Heart right ventricle (tissue), 16 donors: ENCODE measurements around the gene LOX. TPM values are rescaled to one million over a fixed set of nuclear protein-coding genes. Genes with fewer than 3 reads are reported as not detected.

Source experiments
- ATAC-seq, 8 donors: fragments of 200-7000 bp; cut with Tn5 transposase; one replicate each; pipeline ENCODE4 v1.9.1; 2020; ENCODE audit warnings: mild to moderate bottlenecking in 8 of 8, moderate library complexity in 8 of 8, moderate number of reproducible peaks in 1 of 8
- DNase-seq, 2 donors: peaks; one replicate each; pipeline ENCODE4 v3.0.0-alpha.2; 2020
- H3K27ac ChIP-seq, 10 donors: fragments of 200-600 bp; sonication (generic) in 2 of 10; one replicate each; pipeline versions ENCODE4 v1.5.0 to v1.8.0; 2020 to 2022; ENCODE audit warnings: mild to moderate bottlenecking in 3 of 10
- H3K27me3 ChIP-seq, 7 donors: fragments of 200-600 bp; one replicate each; pipeline ENCODE4 v1.8.0; 2021 to 2022; ENCODE audit warnings: mild to moderate bottlenecking in 2 of 7
- H3K36me3 ChIP-seq, 9 donors: fragments of 200-600 bp; sonication (generic) in 1 of 9; one replicate each; pipeline versions ENCODE4 v1.5.0 to v1.8.0; 2020 to 2022; ENCODE audit warnings: mild to moderate bottlenecking in 2 of 9
- H3K4me1 ChIP-seq, 9 donors: fragments of 200-600 bp; sonication (generic) in 1 of 9; one replicate each; pipeline versions ENCODE4 v1.5.0 to v1.8.0; 2020 to 2022; ENCODE audit warnings: mild to moderate bottlenecking in 4 of 9
- H3K4me3 ChIP-seq, 10 donors: fragments of 200-600 bp; sonication (generic) in 2 of 10; one replicate each; pipeline versions ENCODE4 v1.5.0 to v1.8.0; 2020 to 2022; ENCODE audit warnings: mild to moderate bottlenecking in 7 of 10, moderate library complexity in 2 of 10
- H3K9me3 ChIP-seq, 11 donors: fragments of 200-600 bp in 10 of 11; sonication (generic) in 2 of 11; one replicate each; pipeline versions ENCODE4 v1.5.0 to v1.8.0; 2013 to 2022; ENCODE audit warnings: mild to moderate bottlenecking in 2 of 11, control low read depth in 1 of 11, moderate library complexity in 1 of 11
- WGBS, 2 donors: extraction: QIAGEN DNeasy Blood & Tissue Kit; methylation state at CpG; one replicate each; pipeline ENCODE4 v1.1.7; 2013; ENCODE audit warnings: inconsistent platforms in 1 of 2; 5-methylcytosine and 5-hydroxymethylcytosine counted together
- intact Hi-C, 10 donors: fragments of 100-400 bp; cut with DNase I; formaldehyde crosslinking; loops; one replicate each; pipeline versions ENCODE4 v1.11.1 to v1.14.2; 2022
- polyA plus RNA-seq, 2 donors: library from polyadenylated mRNA; stranded (reverse); fragments of 200-250 nt; gene quantifications; one replicate each; pipeline ENCODE4 v1.2.3, GENCODE V29; 2013
- total RNA-seq, 10 donors: library from RNA; stranded (reverse); fragmentation: NEBNext Ultra II Directional in 3 of 10; extraction: Animal tissue kit (Norgen Biotek cat#: 25700) in 3 of 10; gene quantifications; one replicate each; pipeline versions ENCODE4 v1.2.1 to v1.2.4, GENCODE V29; 2021 to 2023
- TF ChIP-seq, protein P1 (sequence below), 9 donors: fragments of 200-600 bp; sonication (generic) in 2 of 9; IDR thresholded peaks; one replicate each; pipeline versions ENCODE4 v1.5.0 to v1.8.0; 2021 to 2022; ENCODE audit warnings: antibody characterized with exemption in 9 of 9, mild to moderate bottlenecking in 5 of 9, moderate library complexity in 1 of 9
- donor health status: Arrhythmogenic right ventricular cardiomyopathy.
- donor health status: ischemic (EF 13 %, LVEDD 7.1; RV severe dilation, severe dysfunction).
- donor health status: healthy with polysubstance abuse.
- donor health status: DM: no; HTN: yes; CAD: no.
- donor health status: DM: no; HTN: no; CAD: no.
- donor health status: ischemic (EF 25% LVEDD 6.9; RV normal size, moderate dysfunction).
- donor health status: ischemic (EF 25% LVEDD 5.7; RV mildly dilated, moderate dysfunction).
- donor health status: healthy.
- donor health status: DM: yes; HTN: yes; CAD: no.
- donor health status: Ischemic cardiomyopathy.
- donor health status: ischemic (EF 35%, LVEDD 5.7; RV mildly dilated, moderate dysfunction).
- donor health status: nonischemic (EF 11% LVEDD 7.7; RV severe dilation, severe dysfunction).
- donor health status: DM: yes; HTN: yes; CAD: no.
- donor health status: PGD.
- donor health status: ischemic (EF 29% LVEDD 5.4; RV normal size, mild dysfunction).
- donor health status: nonischemic (EF 23%, LVEDD 6.1; RV moderate dilation, normal function).

The LOX gene
- total and polyA plus RNA-seq, 12 donors, result 1.5 to 34.7 (median 3.2) TPM

DNA sequence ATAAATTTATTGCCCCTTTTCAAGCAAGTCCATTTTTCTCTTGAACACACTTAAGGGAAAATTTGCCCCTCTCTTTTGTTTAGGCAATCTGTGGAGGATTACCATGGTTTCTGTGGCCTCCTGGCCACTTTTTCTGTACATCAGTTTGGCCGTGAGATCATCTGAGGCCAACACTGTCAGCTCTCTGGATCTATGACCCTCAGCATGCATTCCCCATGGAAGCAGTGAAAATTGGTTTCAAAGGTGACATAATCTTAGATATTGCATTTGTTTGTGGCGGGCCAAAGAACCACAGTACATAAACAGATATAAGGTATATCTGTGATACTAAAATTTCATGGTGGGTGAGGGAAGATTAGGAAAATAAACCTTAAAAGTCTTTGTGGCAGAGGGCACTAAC, 46.7 kb upstream of the LOX start:
- 94 to 97% methylated on average over 2 of the region's 2 CpGs for WGBS, 2 donors
- no peaks in the 10 kb centered on the region for H3K9me3 ChIP-seq
- TF ChIP-seq, protein P1, sequence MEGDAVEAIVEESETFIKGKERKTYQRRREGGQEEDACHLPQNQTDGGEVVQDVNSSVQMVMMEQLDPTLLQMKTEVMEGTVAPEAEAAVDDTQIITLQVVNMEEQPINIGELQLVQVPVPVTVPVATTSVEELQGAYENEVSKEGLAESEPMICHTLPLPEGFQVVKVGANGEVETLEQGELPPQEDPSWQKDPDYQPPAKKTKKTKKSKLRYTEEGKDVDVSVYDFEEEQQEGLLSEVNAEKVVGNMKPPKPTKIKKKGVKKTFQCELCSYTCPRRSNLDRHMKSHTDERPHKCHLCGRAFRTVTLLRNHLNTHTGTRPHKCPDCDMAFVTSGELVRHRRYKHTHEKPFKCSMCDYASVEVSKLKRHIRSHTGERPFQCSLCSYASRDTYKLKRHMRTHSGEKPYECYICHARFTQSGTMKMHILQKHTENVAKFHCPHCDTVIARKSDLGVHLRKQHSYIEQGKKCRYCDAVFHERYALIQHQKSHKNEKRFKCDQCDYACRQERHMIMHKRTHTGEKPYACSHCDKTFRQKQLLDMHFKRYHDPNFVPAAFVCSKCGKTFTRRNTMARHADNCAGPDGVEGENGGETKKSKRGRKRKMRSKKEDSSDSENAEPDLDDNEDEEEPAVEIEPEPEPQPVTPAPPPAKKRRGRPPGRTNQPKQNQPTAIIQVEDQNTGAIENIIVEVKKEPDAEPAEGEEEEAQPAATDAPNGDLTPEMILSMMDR (IDR thresholded peaks at IDR 0.05), result no peak
- peaks cover 0 to 9% (median 4%) of the 10 kb centered on the region in 9 donors for H3K4me1 ChIP-seq
- no peak overlapping the region for H3K27ac ChIP-seq
- no peaks in the 10 kb centered on the region for H3K27me3 ChIP-seq
- intact Hi-C loops, result no loop called here
- ATAC-seq, result no peak
- H3K36me3 ChIP-seq, result no peaks in the 10 kb centered on the region
- H3K4me3 ChIP-seq, result no peak overlapping the region
- no peak for DNase-seq

GRCh38 chr5:122121479-122122465, 43.7 kb upstream of the LOX start:
- H3K9me3 ChIP-seq, result no peaks in the 10 kb centered on the region
- intact Hi-C loops, result no loop called here
- WGBS, 2 donors, result 84 to 88% methylated on average over 11 of the region's 11 CpGs

DNA sequence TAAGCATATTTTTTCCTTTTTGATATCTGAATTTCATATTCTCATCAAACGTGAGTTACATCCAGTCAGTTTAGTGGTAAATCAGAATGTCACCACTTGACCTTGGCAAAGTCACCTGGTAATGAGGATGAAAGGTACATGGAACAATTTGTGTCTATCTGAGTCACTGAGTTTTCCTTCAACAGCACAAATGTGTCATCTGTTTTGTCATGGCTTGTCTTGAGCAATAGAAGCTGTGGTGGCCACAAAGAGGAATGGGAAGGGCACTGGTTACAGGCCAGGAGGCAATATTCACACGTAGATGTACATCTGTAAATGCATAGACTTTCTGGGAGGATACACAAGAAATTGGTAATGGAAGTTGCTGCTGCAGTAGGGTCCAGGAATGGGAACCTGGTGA, 42.9 kb upstream of the LOX start:
- TF ChIP-seq, protein P1 (IDR thresholded peaks at IDR 0.05), result no peak
- ATAC-seq (no peak), DNase-seq (no peak)
- intact Hi-C loops, result no loop called here
- Histone ChIP-seq H3K9me3 (no peaks in the 10 kb centered on the region), H3K27me3 (no peaks in the 10 kb centered on the region), H3K36me3 (no peaks in the 10 kb centered on the region), H3K4me3 (no peak overlapping the region), H3K27ac (no peak overlapping the region), H3K4me1 (no peaks in the 10 kb centered on the region)
- 85 to 90% methylated on average over 2 of the region's 2 CpGs for WGBS, 2 donors

More at GRCh38 chr5:122121479-122122465, 43.7 kb upstream of the LOX start:
- H3K4me1 ChIP-seq, result no peaks in the 10 kb centered on the region
- no peak overlapping the region for H3K4me3 ChIP-seq
- DNase-seq, result no peak
- no peaks in the 10 kb centered on the region for H3K36me3 ChIP-seq
- H3K27ac ChIP-seq, result no peak overlapping the region
- ATAC-seq, result no peak
- TF ChIP-seq, protein P1 (IDR thresholded peaks at IDR 0.05), result no peak
- H3K27me3 ChIP-seq, result no peaks in the 10 kb centered on the region

DNA sequence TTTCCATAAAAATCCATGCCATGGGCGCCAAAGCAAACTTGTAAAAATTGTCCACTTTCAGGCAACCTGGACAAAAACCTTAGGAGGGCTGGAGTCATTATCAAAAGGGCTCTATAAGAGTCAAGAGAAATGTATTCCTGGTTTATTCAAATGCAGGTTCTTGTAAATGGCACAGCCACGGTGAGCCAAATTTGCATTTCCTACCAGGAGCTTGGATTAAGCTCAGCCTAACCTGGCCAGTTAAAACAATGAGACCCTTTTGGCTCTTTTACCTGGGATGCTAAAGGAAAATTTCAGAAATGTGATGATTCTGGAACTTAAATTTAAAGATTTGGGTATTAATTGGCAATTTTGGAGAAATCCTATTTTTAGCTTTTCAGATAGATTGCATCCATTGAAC, 42.4 kb upstream of the LOX start:
- no peaks in the 10 kb centered on the region for H3K4me1 ChIP-seq
- ATAC-seq, result no peak
- TF ChIP-seq, protein P1 (IDR thresholded peaks at IDR 0.05), result no peak
- H3K27ac ChIP-seq, result no peak overlapping the region
- no peaks in the 10 kb centered on the region for H3K36me3 ChIP-seq
- no peak overlapping the region for H3K4me3 ChIP-seq
- no peaks in the 10 kb centered on the region for H3K27me3 ChIP-seq
- 84 to 86% methylated on average over 2 of the region's 2 CpGs for WGBS, 2 donors
- H3K9me3 ChIP-seq, result no peaks in the 10 kb centered on the region
- intact Hi-C loops, result no loop called here
- DNase-seq, result no peak
